ENCODE data around the gene SLC39A7.

DNA sequence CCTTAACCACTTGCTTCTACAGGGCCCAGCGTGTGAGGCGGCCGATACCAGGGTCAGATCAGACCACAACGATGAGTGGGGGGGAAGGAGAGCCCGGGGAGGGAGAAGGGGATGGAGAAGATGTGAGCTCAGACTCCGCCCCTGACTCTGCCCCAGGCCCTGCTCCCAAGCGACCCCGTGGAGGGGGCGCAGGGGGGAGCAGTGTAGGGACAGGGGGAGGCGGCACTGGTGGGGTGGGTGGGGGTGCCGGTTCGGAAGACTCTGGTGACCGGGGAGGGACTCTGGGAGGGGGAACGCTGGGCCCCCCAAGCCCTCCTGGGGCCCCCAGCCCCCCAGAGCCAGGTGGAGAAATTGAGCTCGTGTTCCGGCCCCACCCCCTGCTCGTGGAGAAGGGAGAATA is 10.5 kb downstream of the SLC39A7 start:
- TF ChIP-seq, protein P1, sequence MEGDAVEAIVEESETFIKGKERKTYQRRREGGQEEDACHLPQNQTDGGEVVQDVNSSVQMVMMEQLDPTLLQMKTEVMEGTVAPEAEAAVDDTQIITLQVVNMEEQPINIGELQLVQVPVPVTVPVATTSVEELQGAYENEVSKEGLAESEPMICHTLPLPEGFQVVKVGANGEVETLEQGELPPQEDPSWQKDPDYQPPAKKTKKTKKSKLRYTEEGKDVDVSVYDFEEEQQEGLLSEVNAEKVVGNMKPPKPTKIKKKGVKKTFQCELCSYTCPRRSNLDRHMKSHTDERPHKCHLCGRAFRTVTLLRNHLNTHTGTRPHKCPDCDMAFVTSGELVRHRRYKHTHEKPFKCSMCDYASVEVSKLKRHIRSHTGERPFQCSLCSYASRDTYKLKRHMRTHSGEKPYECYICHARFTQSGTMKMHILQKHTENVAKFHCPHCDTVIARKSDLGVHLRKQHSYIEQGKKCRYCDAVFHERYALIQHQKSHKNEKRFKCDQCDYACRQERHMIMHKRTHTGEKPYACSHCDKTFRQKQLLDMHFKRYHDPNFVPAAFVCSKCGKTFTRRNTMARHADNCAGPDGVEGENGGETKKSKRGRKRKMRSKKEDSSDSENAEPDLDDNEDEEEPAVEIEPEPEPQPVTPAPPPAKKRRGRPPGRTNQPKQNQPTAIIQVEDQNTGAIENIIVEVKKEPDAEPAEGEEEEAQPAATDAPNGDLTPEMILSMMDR (conservative IDR thresholded peaks at IDR 0.05 in 1 of 2, IDR thresholded peaks at IDR 0.05 in 1 of 2; ENCODE audit: extremely low read depth in 1 of 2, insufficient read depth in 1 of 2, low read depth in 1 of 2, low read length in 2 of 2), result no peak
- no peak for TF ChIP-seq EZH2 (IDR thresholded peaks at IDR 0.05; ENCODE audit: borderline replicate concordance, low read length)

Measured in mammary epithelial cell (primary cell).